ENCODE measurements around the gene MAN1A1. TPM values are rescaled to one million over a fixed set of nuclear protein-coding genes. Genes with fewer than 3 reads are reported as not detected.
A peak's percentile ranks its signal among the peaks of the same experiment; 100 is the strongest.

Gene MAN1A1
- total and polyA plus RNA-seq, 2 of the 4 experiments (the other 2 are of a cell fraction), result 5.9 to 6.4 TPM

DNA sequence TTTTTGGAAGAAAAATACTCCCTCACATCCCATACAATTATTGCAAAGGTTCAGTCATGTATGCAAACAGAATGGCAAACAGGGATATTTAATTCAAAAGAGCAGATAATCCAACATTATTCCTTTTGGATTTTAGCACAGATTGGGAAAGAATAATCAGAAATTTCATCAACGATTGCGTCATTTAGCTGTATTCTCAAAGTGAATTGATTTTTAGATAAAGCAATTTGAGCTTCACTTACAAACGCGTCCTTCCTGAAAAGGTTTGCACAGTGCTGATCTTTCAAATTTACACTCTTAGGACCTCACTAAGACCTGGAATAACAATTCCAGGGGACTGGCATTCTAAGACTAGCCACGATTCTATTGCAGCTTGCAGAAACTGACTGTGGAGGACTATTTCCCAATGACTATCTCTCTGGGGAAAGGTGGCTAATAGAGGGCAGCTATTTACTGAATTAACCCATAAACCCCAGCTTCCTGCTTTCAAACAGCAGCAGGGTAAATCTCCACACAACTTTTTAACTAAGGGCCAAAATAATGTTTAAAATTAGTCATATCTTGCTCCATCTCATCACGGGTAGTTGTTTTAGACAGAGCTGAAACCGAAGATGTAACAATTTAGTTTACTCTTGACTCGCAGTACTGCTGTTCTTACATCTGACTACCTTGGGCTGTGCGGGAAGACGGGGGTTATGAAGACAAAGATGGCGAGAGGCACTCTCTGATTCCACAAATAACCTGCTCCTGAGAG, 139.9 kb downstream of the MAN1A1 start:
- H3K9ac ChIP-seq (ENCODE audit: low read depth, low read length), result no peak overlapping the region
- H3K4ac ChIP-seq (ENCODE audit: low read depth, low read length), result no peak overlapping the region
- H3K23ac ChIP-seq (ENCODE audit: low read depth, low read length), result no peak overlapping the region
- intact Hi-C loops (cut with micrococcal nuclease), result loop anchor here (1.0 to 2.0 kb wide), 2 partner anchors 19 to 140 kb away; partner anchors contain the start of gene MAN1A1
- H3K79me1 ChIP-seq (ENCODE audit: low read depth in 1 of 2, low read length in 2 of 2), result no peaks in the 10 kb centered on the region
- H2BK15ac ChIP-seq (ENCODE audit: low read depth, low read length), result no peak overlapping the region
- no CpG with 5 or more reads among the region's 11 CpGs for WGBS, 2 experiments (ENCODE audit: extremely low coverage in 2 of 2, insufficient read length in 1 of 2)
- dilution Hi-C loops (cut with HindIII; ENCODE audit: low sequenced_read_pairs, unreplicated experiment), result no loop called here
- no peak overlapping the region for H2AK9ac ChIP-seq (replicated peaks; ENCODE audit: low read depth, low read length, poor library complexity)
- no peaks in the 10 kb centered on the region for H4K20me1 ChIP-seq (ENCODE audit: insufficient read depth, low read length)
- H2BK120ac ChIP-seq (ENCODE audit: low read depth, low read length), result peak overlapping the region; percentile 18; the same call in 1 of the 2 replicates
- H3K18ac ChIP-seq (ENCODE audit: low read depth, low read length), result peak overlapping the region; percentile 60
- H3K4me3 ChIP-seq (ENCODE audit: insufficient read depth, low read depth, low read length), result no peak overlapping the region
- H3K56ac ChIP-seq (ENCODE audit: extremely low read depth, insufficient read depth, low read length), result no peak overlapping the region
- no peak overlapping the region for H2BK5ac ChIP-seq (ENCODE audit: low read depth, low read length, poor library complexity, severe bottlenecking)
- H3K9me1 ChIP-seq (ENCODE audit: insufficient read depth, low read length), result no peaks in the 10 kb centered on the region
- ChIA-PET POLR2A (ENCODE audit: unreplicated experiment) (no interaction called here), CTCF (interaction anchor here (1.3 kb wide), 1 partner anchor 8 kb away, joined by 4 read pairs; no protein-coding TSS in a partner anchor)
- ATAC-seq (ENCODE audit: low read depth) (peak; percentile 67), DNase-seq (peak; percentile 15)
- H3K27ac ChIP-seq (ENCODE audit: insufficient read depth, low read length), result 0 out of 2 replicates have a peak overlapping the region, but pooled peaks have one; percentile 13
- H2AK5ac ChIP-seq (ENCODE audit: low read depth, low read length), result no peak overlapping the region
- no peak overlapping the region for H4K91ac ChIP-seq (ENCODE audit: insufficient read depth, low read depth, low read length)
- H3K27me3 ChIP-seq (ENCODE audit: control insufficient read depth, insufficient read depth, low read length), result no peaks in the 10 kb centered on the region
- H3K36me3 ChIP-seq (ENCODE audit: control insufficient read depth, insufficient read depth, low read length), result no peaks in the 10 kb centered on the region
- no TSS peak for BruUV-seq (replicated peaks)
- H2AFZ ChIP-seq (replicated peaks; ENCODE audit: low read length, poor library complexity), result no peak overlapping the region
- in situ Hi-C loops (cut with MboI; ENCODE audit: low sequenced_read_pairs), result no loop called here
- H3K9me3 ChIP-seq (ENCODE audit: control insufficient read depth, insufficient read depth, low read length), result no peaks in the 10 kb centered on the region
- 0 out of 2 replicates have a peak overlapping the region, but pooled peaks have one; percentile 28 for H4K5ac ChIP-seq (ENCODE audit: low read depth, low read length)
- no peak overlapping the region for H3K14ac ChIP-seq (replicated peaks; ENCODE audit: low read depth, low read length)
- H2BK20ac ChIP-seq (ENCODE audit: low read depth, low read length), result peak overlapping the region; percentile 26; the same call in 1 of the 2 replicates
- H4K8ac ChIP-seq (ENCODE audit: low read depth in 2 of 2, low read length in 2 of 2), result 0 out of 4 replicates have a peak overlapping the region, but pooled peaks of 1 of the 2 experiments have one; percentile 47
- TF ChIP-seq RAD21 (IDR thresholded peaks at IDR 0.05; ENCODE audit: low read length) (no peak), MAFK (IDR thresholded peaks at IDR 0.05; ENCODE audit: low read depth, low read length) (no peak), CEBPB (IDR thresholded peaks at IDR 0.05; ENCODE audit: low read depth, low read length) (peak; percentile 71)
- TF ChIP-seq, protein P1, sequence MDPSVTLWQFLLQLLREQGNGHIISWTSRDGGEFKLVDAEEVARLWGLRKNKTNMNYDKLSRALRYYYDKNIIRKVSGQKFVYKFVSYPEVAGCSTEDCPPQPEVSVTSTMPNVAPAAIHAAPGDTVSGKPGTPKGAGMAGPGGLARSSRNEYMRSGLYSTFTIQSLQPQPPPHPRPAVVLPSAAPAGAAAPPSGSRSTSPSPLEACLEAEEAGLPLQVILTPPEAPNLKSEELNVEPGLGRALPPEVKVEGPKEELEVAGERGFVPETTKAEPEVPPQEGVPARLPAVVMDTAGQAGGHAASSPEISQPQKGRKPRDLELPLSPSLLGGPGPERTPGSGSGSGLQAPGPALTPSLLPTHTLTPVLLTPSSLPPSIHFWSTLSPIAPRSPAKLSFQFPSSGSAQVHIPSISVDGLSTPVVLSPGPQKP (IDR thresholded peaks at IDR 0.05; ENCODE audit: borderline replicate concordance, low read depth, low read length), result no peak
- H3K4me1 ChIP-seq (ENCODE audit: control insufficient read depth, insufficient read depth, low read length), result peaks cover 3% of the 10 kb centered on the region
- peak overlapping the region; percentile 60 for H3K4me2 ChIP-seq (ENCODE audit: low read depth, low read length)
